ENCODE results near the gene SLC13A2. TPM values are rescaled to one million over a fixed set of nuclear protein-coding genes. Genes with fewer than 3 reads are reported as not detected.

The SLC13A2 gene
- total RNA-seq, 4 donors from 2014 or later = 49.7 to 95.0 (median 50.3) TPM; not detected in 1

- H3K4me3 ChIP-seq = no peak overlapping the region
- H3K4me1 ChIP-seq = peaks cover 3 to 42% (median 15%) of the 10 kb centered on the region in 4 donors
- no peaks in the 10 kb centered on the region for H3K36me3 ChIP-seq
- no peaks in the 10 kb centered on the region for H3K27me3 ChIP-seq
- no peaks in the 10 kb centered on the region for H3K9me3 ChIP-seq
- intact Hi-C loops (cut with DNase I; ENCODE audit: low total_unique reads) = no loop called here
- in situ Hi-C loops (cut with MboI; ENCODE audit: low pct_ligation_motif_present in 1 of 4, low pct_unique_long_range_greater_than_20kb in 1 of 4, low sequenced_read_pairs in 3 of 4) = loop anchor here in 1 of 4 donors (5.0 kb wide), 1 partner anchor 34 kb away; no protein-coding TSS in a partner anchor
- no peak for TF ChIP-seq POLR2A (IDR thresholded peaks at IDR 0.05)
- no peak for TF ChIP-seq POLR2AphosphoS5 (IDR thresholded peaks at IDR 0.05)
- TF ChIP-seq EP300 (IDR thresholded peaks at IDR 0.05; ENCODE audit: low read depth) = no peak
- TF ChIP-seq CTCF (IDR thresholded peaks at IDR 0.05) = no peak
- no peak for DNase-seq
- WGBS, 2 donors (ENCODE audit: low coverage in 1 of 2) = 81% methylated on average over 2 to 7 of the region's 7 CpGs
- H3K27ac ChIP-seq = no peak overlapping the region
Observed at GRCh38 chr17:28530926-28531325, 57.5 kb downstream of the SLC13A2 start.

- no peak for TF ChIP-seq POLR2A (IDR thresholded peaks at IDR 0.05)
- TF ChIP-seq POLR2AphosphoS5 (IDR thresholded peaks at IDR 0.05) = no peak
- intact Hi-C loops (cut with DNase I; ENCODE audit: low total_unique reads) = no loop called here
- Histone ChIP-seq H3K9me3 (no peaks in the 10 kb centered on the region), H3K27me3 (no peaks in the 10 kb centered on the region), H3K4me1 (peaks cover 3 to 36% (median 13%) of the 10 kb centered on the region in 4 donors), H3K36me3 (no peaks in the 10 kb centered on the region), H3K27ac (no peak overlapping the region), H3K4me3 (no peak overlapping the region)
- no peak for DNase-seq
- in situ Hi-C loops (cut with MboI; ENCODE audit: low pct_ligation_motif_present in 1 of 4, low pct_unique_long_range_greater_than_20kb in 1 of 4, low sequenced_read_pairs in 3 of 4) = loop anchor here in 1 of 4 donors (5.0 kb wide), 1 partner anchor 35 kb away; no protein-coding TSS in a partner anchor
- 71 to 86% methylated on average over 1 to 4 of the region's 7 CpGs for WGBS, 2 donors (ENCODE audit: low coverage in 1 of 2)
Observed at GRCh38 chr17:28532050-28532960, 58.9 kb downstream of the SLC13A2 start.

GRCh38 chr17:28533091-28533807, 59.8 kb downstream of the SLC13A2 start:
- whole genome bisulfite sequencing, 2 donors (ENCODE audit: low coverage in 1 of 2) = 54% methylated on average over 15 of the region's 16 CpGs; no CpG with 5 or more reads in 1 of the 2 donors
- in situ Hi-C loops (cut with MboI; ENCODE audit: low pct_ligation_motif_present in 1 of 4, low pct_unique_long_range_greater_than_20kb in 1 of 4, low sequenced_read_pairs in 3 of 4) = loop anchor here in 1 of 4 donors (5.0 kb wide), 1 partner anchor 36 kb away; no protein-coding TSS in a partner anchor
- DNase-seq = peak; percentile 52
- H3K4me1 ChIP-seq = peaks cover 3 to 27% (median 9%) of the 10 kb centered on the region in 4 donors
- TF ChIP-seq EP300 (IDR thresholded peaks at IDR 0.05; ENCODE audit: low read depth) (no peak), POLR2A (IDR thresholded peaks at IDR 0.05) (no peak), POLR2AphosphoS5 (IDR thresholded peaks at IDR 0.05) (no peak), CTCF (IDR thresholded peaks at IDR 0.05) (no peak)
- H3K27me3 ChIP-seq = no peaks in the 10 kb centered on the region
- H3K4me3 ChIP-seq = no peak overlapping the region
- H3K9me3 ChIP-seq = no peaks in the 10 kb centered on the region
- no peaks in the 10 kb centered on the region for H3K36me3 ChIP-seq
- intact Hi-C loops (cut with DNase I; ENCODE audit: low total_unique reads) = no loop called here
- H3K27ac ChIP-seq = no peak overlapping the region

- Histone ChIP-seq H3K9me3 (no peaks in the 10 kb centered on the region), H3K27ac (no peak overlapping the region), H3K36me3 (no peaks in the 10 kb centered on the region), H3K27me3 (no peaks in the 10 kb centered on the region), H3K4me3 (no peak overlapping the region), H3K4me1 (peaks cover 3 to 18% (median 8%) of the 10 kb centered on the region in 4 donors)
- intact Hi-C loops (cut with DNase I; ENCODE audit: low total_unique reads) = no loop called here
- WGBS, 2 donors (ENCODE audit: low coverage in 1 of 2) = 87% methylated on average over 11 of the region's 11 CpGs; no CpG with 5 or more reads in 1 of the 2 donors
- no peak for DNase-seq
- TF ChIP-seq POLR2A (IDR thresholded peaks at IDR 0.05) = no peak
- in situ Hi-C loops (cut with MboI; ENCODE audit: low pct_ligation_motif_present in 1 of 4, low pct_unique_long_range_greater_than_20kb in 1 of 4, low sequenced_read_pairs in 3 of 4) = loop anchor here in 1 of 4 donors (5.0 kb wide), 1 partner anchor 38 kb away; no protein-coding TSS in a partner anchor
Observed at GRCh38 chr17:28534740-28535375, 61.4 kb downstream of the SLC13A2 start.
